PC-9 (cell line): Measurements from ENCODE around the gene PLEKHA6. TPM values are rescaled to one million over a fixed set of nuclear protein-coding genes. Genes with fewer than 3 reads are reported as not detected.

ENCODE experiments used
- BruUV-seq: library from RNA; stranded (reverse); fragments of 400-500 nt; replicated peaks from 2 replicates; lab custom pipeline; 2021; lab: Mats Ljungman, UMichigan
- CTCF ChIA-PET: fragments of 300-600 bp; sonication (Branson Sonifier 250); formaldehyde crosslinking; loops from one replicate; lab custom pipeline; 2022; ENCODE audit warnings: antibody characterized with exemption; lab: Charles Lee
- POLR2A ChIA-PET: fragments of 300-600 bp; sonication (Branson Sonifier 250); formaldehyde crosslinking; loops from one replicate; lab custom pipeline; 2022; ENCODE audit warnings: antibody characterized with exemption; ENCODE audit not compliant: unreplicated experiment; lab: Charles Lee
- DNase-seq, 2 experiments: peaks; one replicate each; pipeline versions ENCODE4 v3.0.0 to v3.0.0-alpha.2; 2015 to 2022; ENCODE audit warnings: mixed read lengths in 1 of 2
- H2AFZ ChIP-seq: fragments of 200-600 bp; sonication (generic); 2 replicates; pipeline ENCODE4 v1.8.1; 2017; ENCODE audit warnings: antibody characterized with exemption
- H3F3A ChIP-seq: fragments of 200-600 bp; sonication (generic); 2 replicates; pipeline ENCODE4 v1.8.1; 2017; ENCODE audit warnings: antibody characterized with exemption, mild to moderate bottlenecking, low read depth; ENCODE audit not compliant: insufficient read depth
- H3K27ac ChIP-seq: fragments of 200-600 bp; sonication (generic); 2 replicates; pipeline ENCODE4 v1.6.1; 2016; ENCODE audit warnings: mixed run types
- H3K27me3 ChIP-seq: fragments of 200-600 bp; sonication (generic); 2 replicates; pipeline ENCODE4 v1.6.1; 2016; ENCODE audit warnings: low read depth, mixed run types; ENCODE audit not compliant: insufficient read depth
- H3K36me3 ChIP-seq: fragments of 200-600 bp; sonication (generic); 2 replicates; pipeline ENCODE4 v1.6.1; 2016; ENCODE audit warnings: low read depth, mixed run types
- H3K4me1 ChIP-seq: fragments of 200-600 bp; sonication (generic); replicated peaks from 2 replicates; pipeline ENCODE4 v1.6.1; 2016; ENCODE audit warnings: mixed run types; ENCODE audit not compliant: insufficient read depth
- H3K4me2 ChIP-seq: fragments of 200-600 bp; sonication (generic); 2 replicates; pipeline ENCODE4 v1.6.1; 2017; ENCODE audit warnings: mixed run types
- H3K4me3 ChIP-seq: fragments of 200-600 bp; sonication (generic); 2 replicates; pipeline ENCODE4 v1.6.1; 2016; ENCODE audit warnings: mixed run types
- H3K79me2 ChIP-seq: fragments of 200-600 bp; sonication (generic); 2 replicates; pipeline ENCODE4 v1.6.1; 2017; ENCODE audit warnings: low read depth, mixed run types
- H3K9me2 ChIP-seq: fragments of 200-600 bp; sonication (generic); 2 replicates; pipeline ENCODE4 v1.8.1; 2017; ENCODE audit warnings: mild to moderate bottlenecking; ENCODE audit not compliant: insufficient read depth
- H3K9me3 ChIP-seq: fragments of 200-600 bp; sonication (generic); 2 replicates; pipeline ENCODE4 v1.8.1; 2016; ENCODE audit warnings: low read depth; ENCODE audit not compliant: insufficient read depth
- H4K20me1 ChIP-seq: fragments of 200-600 bp; sonication (generic); 2 replicates; pipeline ENCODE4 v1.8.1; 2017; ENCODE audit not compliant: insufficient read depth
- EZH2 ChIP-seq: fragments of 200-600 bp; sonication (generic); IDR thresholded peaks from 2 replicates; pipeline ENCODE4 v1.8.0; 2017; ENCODE audit warnings: antibody characterized with exemption, low read depth
- intact Hi-C: fragments of 100-400 bp; cut with micrococcal nuclease; formaldehyde crosslinking; loops from one replicate; pipeline ENCODE4 v1.10.0; 2022; ENCODE audit not compliant: unreplicated experiment
- total RNA-seq: library from RNA; stranded (reverse); gene quantifications from 2 replicates; pipeline ENCODE4 v1.2.3, GENCODE V29; 2021
- TF ChIP-seq, protein P1 (sequence below): fragments of 200-600 bp; sonication (generic); conservative IDR thresholded peaks from 2 replicates; pipeline ENCODE4 v1.6.1; 2017; ENCODE audit warnings: mixed run types, antibody characterized with exemption, mild to moderate bottlenecking, moderate library complexity

PLEKHA6 gene
- total RNA-seq, 1 experiment from 2014 or later, result 52.0 TPM

GRCh38 chr1:204261746-204262505 lies 97.8 kb downstream of the PLEKHA6 start:
- POLR2A ChIA-PET, result no interaction called here
- Histone ChIP-seq H3K4me3 (no peak overlapping the region), H3K4me2 (no peak overlapping the region), H3K9me3 (no peaks in the 10 kb centered on the region), H3K27me3 (no peaks in the 10 kb centered on the region), H2AFZ (no peak overlapping the region), H3K27ac (no peak overlapping the region), H3K36me3 (peaks cover 30% of the 10 kb centered on the region), H4K20me1 (no peaks in the 10 kb centered on the region), H3K79me2 (no peaks in the 10 kb centered on the region), H3K9me2 (no peaks in the 10 kb centered on the region), H3K4me1 (no peaks in the 10 kb centered on the region), H3F3A (peaks cover 6% of the 10 kb centered on the region; the same call in 1 of the 2 replicates)
- BruUV-seq, result no TSS peak
- TF ChIP-seq EZH2, result no peak
- TF ChIP-seq, protein P1, sequence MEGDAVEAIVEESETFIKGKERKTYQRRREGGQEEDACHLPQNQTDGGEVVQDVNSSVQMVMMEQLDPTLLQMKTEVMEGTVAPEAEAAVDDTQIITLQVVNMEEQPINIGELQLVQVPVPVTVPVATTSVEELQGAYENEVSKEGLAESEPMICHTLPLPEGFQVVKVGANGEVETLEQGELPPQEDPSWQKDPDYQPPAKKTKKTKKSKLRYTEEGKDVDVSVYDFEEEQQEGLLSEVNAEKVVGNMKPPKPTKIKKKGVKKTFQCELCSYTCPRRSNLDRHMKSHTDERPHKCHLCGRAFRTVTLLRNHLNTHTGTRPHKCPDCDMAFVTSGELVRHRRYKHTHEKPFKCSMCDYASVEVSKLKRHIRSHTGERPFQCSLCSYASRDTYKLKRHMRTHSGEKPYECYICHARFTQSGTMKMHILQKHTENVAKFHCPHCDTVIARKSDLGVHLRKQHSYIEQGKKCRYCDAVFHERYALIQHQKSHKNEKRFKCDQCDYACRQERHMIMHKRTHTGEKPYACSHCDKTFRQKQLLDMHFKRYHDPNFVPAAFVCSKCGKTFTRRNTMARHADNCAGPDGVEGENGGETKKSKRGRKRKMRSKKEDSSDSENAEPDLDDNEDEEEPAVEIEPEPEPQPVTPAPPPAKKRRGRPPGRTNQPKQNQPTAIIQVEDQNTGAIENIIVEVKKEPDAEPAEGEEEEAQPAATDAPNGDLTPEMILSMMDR, result no peak
- DNase-seq, result no peak
- CTCF ChIA-PET, result no interaction called here
- intact Hi-C loops, result no loop called here

- POLR2A ChIA-PET, result no interaction called here
Observed at GRCh38 chr1:204261266-204261665, 98.5 kb downstream of the PLEKHA6 start.

GRCh38 chr1:204260601-204261197 lies 99.0 kb downstream of the PLEKHA6 start:
- POLR2A ChIA-PET, result no interaction called here
- H3K4me2 ChIP-seq, result no peak overlapping the region
- TF ChIP-seq EZH2, result no peak
- TF ChIP-seq, protein P1, result no peak
- peaks cover 28% of the 10 kb centered on the region for H3K36me3 ChIP-seq
- intact Hi-C loops, result no loop called here
- no TSS peak for BruUV-seq
- no peaks in the 10 kb centered on the region for H4K20me1 ChIP-seq
- peaks cover 11% of the 10 kb centered on the region; the same call in 1 of the 2 replicates for H3F3A ChIP-seq
- no peaks in the 10 kb centered on the region for H3K27me3 ChIP-seq
- H2AFZ ChIP-seq, result no peak overlapping the region
- H3K9me2 ChIP-seq, result no peaks in the 10 kb centered on the region
- no peak overlapping the region for H3K27ac ChIP-seq
- H3K4me3 ChIP-seq, result no peak overlapping the region
- H3K9me3 ChIP-seq, result no peaks in the 10 kb centered on the region
- H3K4me1 ChIP-seq, result peaks cover 3% of the 10 kb centered on the region; the same call in 1 of the 2 replicates
- DNase-seq, result no peak
- H3K79me2 ChIP-seq, result no peaks in the 10 kb centered on the region
- CTCF ChIA-PET, result no interaction called here

More at GRCh38 chr1:204261266-204261665, 98.5 kb downstream of the PLEKHA6 start:
- no peaks in the 10 kb centered on the region for H3K4me1 ChIP-seq
- no peak overlapping the region for H3K4me3 ChIP-seq
- no peak for DNase-seq
- no peak overlapping the region for H2AFZ ChIP-seq
- no peaks in the 10 kb centered on the region for H3K27me3 ChIP-seq
- intact Hi-C loops, result no loop called here
- peaks cover 6% of the 10 kb centered on the region; the same call in 1 of the 2 replicates for H3F3A ChIP-seq
- H3K36me3 ChIP-seq, result peaks cover 24% of the 10 kb centered on the region
- H4K20me1 ChIP-seq, result no peaks in the 10 kb centered on the region
- no peak overlapping the region for H3K4me2 ChIP-seq
- CTCF ChIA-PET, result no interaction called here
- no TSS peak for BruUV-seq
- no peak overlapping the region for H3K27ac ChIP-seq
- no peaks in the 10 kb centered on the region for H3K9me2 ChIP-seq
- H3K79me2 ChIP-seq, result no peaks in the 10 kb centered on the region
- no peaks in the 10 kb centered on the region for H3K9me3 ChIP-seq
- TF ChIP-seq, protein P1, result no peak
- no peak for TF ChIP-seq EZH2
